Activated CD4-positive, alpha-beta T cell treated with anti-CD3 and anti-CD28 coated beads, Interleukin-2, amount 10 ng/mL, durations not matched to agents 24 days and 14 days (primary cell): ENCODE results near the gene IRX2. TPM values are rescaled to one million over a fixed set of nuclear protein-coding genes. Genes with fewer than 3 reads are reported as not detected.

Source experiments
- DNase-seq: peaks from one replicate; pipeline ENCODE4 v3.0.0; 2022
- H3K27ac Mint-ChIP-seq: one replicate; pipeline ENCODE4 v1.8.0; 2022; ENCODE audit warnings: mild to moderate bottlenecking, mixed read lengths
- H3K27me3 Mint-ChIP-seq: one replicate; pipeline ENCODE4 v1.8.0; 2022; ENCODE audit warnings: mixed read lengths
- H3K36me3 Mint-ChIP-seq: one replicate; pipeline ENCODE4 v1.8.0; 2022; ENCODE audit warnings: low read depth, mild to moderate bottlenecking, mixed read lengths
- H3K4me1 Mint-ChIP-seq: one replicate; pipeline ENCODE4 v1.8.0; 2021; ENCODE audit warnings: mixed read lengths
- H3K4me3 Mint-ChIP-seq: one replicate; pipeline ENCODE4 v1.8.0; 2022; ENCODE audit warnings: mild to moderate bottlenecking, moderate library complexity, mixed read lengths
- H3K9me3 Mint-ChIP-seq: one replicate; pipeline ENCODE4 v1.8.0; 2021; ENCODE audit warnings: mixed read lengths
- intact Hi-C: fragments of 100-400 bp; cut with micrococcal nuclease; formaldehyde crosslinking; loops from one replicate; pipeline ENCODE4 v1.15.1; 2023
- total RNA-seq: library from RNA; stranded (reverse); gene quantifications from 2 replicates; pipeline ENCODE4 v1.2.3, GENCODE V29; 2022

Gene IRX2
- total RNA-seq = not detected in 2 replicates

- Mint-ChIP-seq H3K27ac (peak within 1 kb of the TSS; percentile 67), H3K9me3 (peaks cover 14% of the 10 kb centered on the region), H3K4me3 (peak within 1 kb of the TSS; percentile 15), H3K27me3 (peaks cover 54% of the 10 kb centered on the region), H3K4me1 (peaks cover 3% of the 10 kb centered on the region), H3K36me3 (peaks cover 10% of the 10 kb centered on the region)
- intact Hi-C loops = loop anchor here (5.0 kb wide), 2 partner anchors 366 to 869 kb away; partner anchors contain the start of gene IRX4
- peak; percentile 38 for DNase-seq
Observed at GRCh38 chr5:2751592-2752021, at the start of gene IRX2. IRX2 (minus strand) TSS chr5:2751677; CDS start chr5:2751413, 264 bp downstream.

DNA sequence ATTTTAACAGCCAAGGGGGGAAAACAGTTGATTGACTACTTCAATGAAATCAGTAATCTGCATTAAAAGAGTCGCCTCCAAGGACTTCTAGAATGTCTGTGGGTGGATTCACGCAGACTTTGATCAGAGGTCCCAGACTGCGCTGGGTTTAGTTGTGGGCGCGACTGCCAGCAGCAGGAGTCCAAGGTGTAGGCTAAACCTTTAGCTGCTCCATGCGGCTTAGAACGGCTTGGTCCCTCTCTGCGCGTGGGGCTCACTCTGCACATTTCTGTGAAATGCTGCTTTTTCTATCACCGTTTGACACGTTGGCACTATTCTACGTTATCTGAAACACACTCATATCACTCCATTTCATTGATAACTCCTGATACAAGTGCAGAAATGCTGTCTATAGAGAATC lies 48.6 kb upstream of the IRX2 start:
- H3K9me3 Mint-ChIP-seq = no peaks in the 10 kb centered on the region
- H3K4me3 Mint-ChIP-seq = no peak overlapping the region
- intact Hi-C loops = no loop called here
- no peaks in the 10 kb centered on the region for H3K4me1 Mint-ChIP-seq
- no peaks in the 10 kb centered on the region for H3K27me3 Mint-ChIP-seq
- no peaks in the 10 kb centered on the region for H3K36me3 Mint-ChIP-seq
- no peak for DNase-seq
- H3K27ac Mint-ChIP-seq = no peak overlapping the region

DNA sequence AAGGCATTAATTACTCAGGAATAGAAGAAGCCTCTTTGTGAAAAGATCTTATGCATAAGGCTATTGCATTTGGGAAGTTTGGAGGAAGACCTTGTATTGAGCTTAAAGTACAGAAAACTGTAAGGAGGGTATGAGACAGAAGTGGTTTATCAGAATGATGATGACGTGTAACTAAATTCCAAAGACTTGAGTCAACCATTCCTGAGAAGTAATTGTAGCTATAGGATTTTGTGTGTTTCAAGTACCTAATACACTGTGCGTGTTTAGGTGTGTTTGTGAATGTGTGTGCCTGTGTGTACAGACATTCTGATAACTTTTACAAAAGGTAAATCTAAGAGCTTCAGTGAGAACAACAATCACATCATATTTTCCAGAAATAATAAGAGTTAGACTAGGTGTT lies 46.5 kb upstream of the IRX2 start:
- H3K27me3 Mint-ChIP-seq = no peaks in the 10 kb centered on the region
- H3K36me3 Mint-ChIP-seq = no peaks in the 10 kb centered on the region
- intact Hi-C loops = no loop called here
- H3K4me3 Mint-ChIP-seq = no peak overlapping the region
- no peak for DNase-seq
- no peaks in the 10 kb centered on the region for H3K4me1 Mint-ChIP-seq
- no peak overlapping the region for H3K27ac Mint-ChIP-seq
- H3K9me3 Mint-ChIP-seq = no peaks in the 10 kb centered on the region

GRCh38 chr5:2797160-2797559 lies 45.7 kb upstream of the IRX2 start:
- no peaks in the 10 kb centered on the region for H3K36me3 Mint-ChIP-seq
- no peaks in the 10 kb centered on the region for H3K27me3 Mint-ChIP-seq
- no peaks in the 10 kb centered on the region for H3K9me3 Mint-ChIP-seq
- no peak overlapping the region for H3K27ac Mint-ChIP-seq
- intact Hi-C loops = no loop called here
- peak; percentile 7 for DNase-seq
- H3K4me3 Mint-ChIP-seq = no peak overlapping the region
- no peaks in the 10 kb centered on the region for H3K4me1 Mint-ChIP-seq

DNA sequence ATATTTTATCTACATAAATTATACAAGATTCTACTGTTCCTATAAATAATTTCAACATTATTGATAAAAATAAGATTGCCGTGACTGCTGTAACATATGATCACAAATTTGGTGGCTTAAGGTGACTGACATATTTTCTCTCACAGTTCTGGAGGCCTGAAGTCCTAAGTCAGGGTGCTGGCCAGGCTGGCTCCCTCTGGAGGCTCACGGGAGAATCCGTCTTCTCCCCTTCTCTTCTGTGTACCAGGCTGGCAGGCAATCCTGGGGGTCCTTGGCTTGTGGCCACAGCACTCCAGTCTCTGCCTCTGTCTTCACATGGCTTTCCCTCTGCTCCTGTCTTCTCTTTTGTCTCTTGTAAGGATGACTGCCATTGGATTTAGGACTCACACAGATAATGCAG lies 31.7 kb upstream of the IRX2 start:
- Mint-ChIP-seq H3K9me3 (no peaks in the 10 kb centered on the region), H3K4me1 (no peaks in the 10 kb centered on the region)

DNA sequence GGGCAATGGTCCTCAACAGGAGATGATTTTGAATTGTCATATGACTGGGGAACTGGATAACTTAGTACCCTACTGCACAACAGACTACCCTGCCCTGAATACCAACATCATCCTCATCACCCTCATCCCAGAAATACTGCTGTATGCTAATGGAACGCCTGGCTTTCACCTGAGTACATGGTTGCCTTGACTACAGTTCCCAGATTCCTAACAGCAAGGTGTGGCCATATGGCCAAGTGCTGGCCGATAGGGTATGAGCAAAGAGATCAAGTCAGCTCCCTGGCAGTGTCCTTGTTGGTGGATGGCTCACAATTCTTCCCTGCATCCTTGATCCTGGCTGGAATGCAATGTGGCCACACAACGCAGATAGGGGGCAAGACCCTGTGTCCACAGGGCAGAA lies 31.2 kb upstream of the IRX2 start:
- Mint-ChIP-seq H3K9me3 (no peaks in the 10 kb centered on the region), H3K4me3 (no peak overlapping the region), H3K27ac (no peak overlapping the region), H3K4me1 (no peaks in the 10 kb centered on the region), H3K36me3 (no peaks in the 10 kb centered on the region), H3K27me3 (no peaks in the 10 kb centered on the region)
- intact Hi-C loops = no loop called here
- DNase-seq = peak; percentile 26

More for the DNA sequence above, 31.7 kb upstream of the IRX2 start:
- intact Hi-C loops = no loop called here
- H3K27me3 Mint-ChIP-seq = no peaks in the 10 kb centered on the region
- no peaks in the 10 kb centered on the region for H3K36me3 Mint-ChIP-seq
- no peak overlapping the region for H3K27ac Mint-ChIP-seq
- no peak overlapping the region for H3K4me3 Mint-ChIP-seq
- peak; percentile 21 for DNase-seq

DNA sequence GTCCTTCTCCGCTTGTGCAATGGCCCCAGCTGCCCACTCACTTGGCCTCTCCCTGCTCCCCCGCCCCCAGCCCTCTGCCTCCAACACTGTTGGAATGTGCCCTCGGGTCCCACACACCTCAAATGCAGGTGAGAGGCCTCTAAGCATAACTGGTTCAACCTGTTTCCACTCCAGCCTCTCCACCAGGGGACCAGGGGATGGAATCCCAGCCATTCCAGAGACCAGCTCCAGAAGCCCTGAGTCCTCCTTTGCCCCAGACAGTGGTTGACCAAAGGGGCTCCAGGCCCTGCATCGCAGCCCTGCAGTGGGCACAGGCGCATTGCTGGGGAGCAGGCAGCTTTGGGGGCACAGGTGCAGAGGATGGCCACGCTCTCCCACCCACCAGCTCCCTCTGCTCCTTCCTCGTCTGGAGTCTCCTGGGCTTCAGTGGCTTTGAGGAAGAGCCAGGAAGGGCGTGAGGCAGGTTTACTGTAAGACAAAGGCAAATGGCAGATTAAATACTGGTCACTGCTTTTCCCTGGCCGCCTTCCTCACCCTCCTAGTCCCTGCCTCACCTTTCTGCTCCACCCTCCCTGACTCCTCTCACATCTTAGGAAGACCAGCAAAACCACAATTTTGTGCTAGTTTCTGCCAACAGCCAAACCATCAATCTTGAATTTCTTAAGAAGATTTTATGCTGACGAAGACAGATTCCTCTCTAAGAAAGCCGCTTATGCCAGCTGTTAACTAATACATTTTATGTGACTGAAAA lies 29.1 kb upstream of the IRX2 start:
- intact Hi-C loops = no loop called here
- Mint-ChIP-seq H3K4me1 (no peaks in the 10 kb centered on the region), H3K4me3 (no peak overlapping the region), H3K27me3 (no peaks in the 10 kb centered on the region), H3K9me3 (no peaks in the 10 kb centered on the region), H3K36me3 (no peaks in the 10 kb centered on the region), H3K27ac (no peak overlapping the region)
- peak; percentile 28 for DNase-seq

- no peaks in the 10 kb centered on the region for H3K4me1 Mint-ChIP-seq
- peak; percentile 8 for DNase-seq
- H3K36me3 Mint-ChIP-seq = no peaks in the 10 kb centered on the region
- no peak overlapping the region for H3K4me3 Mint-ChIP-seq
- H3K9me3 Mint-ChIP-seq = no peaks in the 10 kb centered on the region
- intact Hi-C loops = no loop called here
- H3K27me3 Mint-ChIP-seq = no peaks in the 10 kb centered on the region
- no peak overlapping the region for H3K27ac Mint-ChIP-seq
Observed at GRCh38 chr5:2779459-2779858, 28.0 kb upstream of the IRX2 start.

DNA sequence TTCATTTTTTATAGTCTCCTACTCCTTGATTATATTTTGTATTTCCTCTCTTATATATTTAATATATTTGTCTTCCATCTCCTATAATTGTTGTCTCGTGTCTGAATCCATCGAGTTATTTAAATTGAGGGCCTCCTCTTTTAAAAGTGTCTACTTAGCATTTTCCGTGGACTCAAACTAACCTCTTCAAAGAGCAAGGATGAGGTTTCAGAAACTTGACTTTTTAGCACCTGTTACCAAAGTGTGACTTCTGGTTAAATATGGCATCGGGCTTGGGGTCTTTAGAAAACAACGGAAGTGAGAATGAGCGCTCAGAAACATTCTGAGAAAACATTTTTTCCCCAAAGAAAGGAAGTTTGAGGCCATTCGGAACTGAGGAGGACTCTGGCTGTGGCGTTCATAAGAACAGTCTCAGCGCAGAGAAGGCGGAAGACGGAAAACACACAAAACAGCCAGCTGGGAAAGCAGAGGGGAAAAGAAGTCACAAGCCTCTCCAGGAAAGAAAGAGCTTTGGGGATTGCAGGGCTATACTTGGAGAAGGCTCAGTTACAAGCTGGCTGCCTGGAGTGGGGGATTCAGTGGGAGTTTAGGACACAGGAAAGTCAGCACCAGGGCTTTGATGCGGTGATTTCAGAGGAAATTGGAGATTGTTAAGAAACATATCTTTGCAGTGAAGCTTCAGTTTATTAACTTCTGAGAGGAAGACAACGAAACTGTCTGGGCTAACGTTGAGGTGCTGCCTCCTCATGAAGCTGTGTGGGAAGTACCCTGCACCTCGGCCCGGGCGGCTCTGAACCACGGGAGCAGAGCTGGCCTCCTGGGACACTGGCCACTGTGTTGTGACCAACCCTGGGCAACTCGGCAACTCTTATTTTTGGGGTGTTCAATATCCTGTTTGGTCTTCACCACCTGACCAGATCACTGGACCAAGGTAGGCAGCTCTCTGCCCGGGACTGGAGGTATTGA lies 25.1 kb upstream of the IRX2 start:
- no peaks in the 10 kb centered on the region for H3K9me3 Mint-ChIP-seq
- intact Hi-C loops = no loop called here

DNA sequence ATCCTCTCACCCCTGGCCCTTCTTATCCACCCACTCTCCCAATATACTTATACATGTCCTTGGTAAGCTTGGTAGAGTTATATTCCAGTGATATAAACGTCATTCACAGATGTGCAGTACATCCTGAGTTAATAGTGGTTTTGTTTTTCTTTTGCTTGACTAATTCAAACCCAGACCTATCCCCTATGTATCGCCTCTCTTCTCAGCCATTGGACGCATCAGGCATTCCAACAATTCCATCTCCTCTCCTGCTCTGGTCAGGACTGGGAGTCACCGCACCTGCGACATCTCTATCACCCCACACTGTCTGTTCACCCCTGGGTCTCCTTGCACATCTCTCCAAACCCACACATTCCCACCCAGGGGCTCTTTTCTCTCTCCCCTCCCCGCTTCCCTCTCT lies 21.9 kb upstream of the IRX2 start:
- intact Hi-C loops = no loop called here
- H3K4me3 Mint-ChIP-seq = no peak overlapping the region
- H3K36me3 Mint-ChIP-seq = no peaks in the 10 kb centered on the region

More for the DNA sequence above, 25.1 kb upstream of the IRX2 start:
- no peak overlapping the region for H3K27ac Mint-ChIP-seq
- H3K4me1 Mint-ChIP-seq = no peaks in the 10 kb centered on the region
- H3K27me3 Mint-ChIP-seq = no peaks in the 10 kb centered on the region
- H3K4me3 Mint-ChIP-seq = no peak overlapping the region
- H3K36me3 Mint-ChIP-seq = no peaks in the 10 kb centered on the region
- no peak for DNase-seq

GRCh38 chr5:2767089-2767488 lies 15.6 kb upstream of the IRX2 start:
- intact Hi-C loops = no loop called here
- Mint-ChIP-seq H3K4me3 (no peak overlapping the region), H3K27me3 (peaks cover under 1% of the 10 kb centered on the region), H3K9me3 (no peaks in the 10 kb centered on the region), H3K36me3 (no peaks in the 10 kb centered on the region), H3K27ac (no peak overlapping the region), H3K4me1 (no peaks in the 10 kb centered on the region)
- DNase-seq = peak; percentile 20

More for the DNA sequence above, 21.9 kb upstream of the IRX2 start:
- no peaks in the 10 kb centered on the region for H3K9me3 Mint-ChIP-seq
- DNase-seq = no peak
- H3K27ac Mint-ChIP-seq = no peak overlapping the region
- H3K27me3 Mint-ChIP-seq = no peaks in the 10 kb centered on the region
- H3K4me1 Mint-ChIP-seq = no peaks in the 10 kb centered on the region

DNA sequence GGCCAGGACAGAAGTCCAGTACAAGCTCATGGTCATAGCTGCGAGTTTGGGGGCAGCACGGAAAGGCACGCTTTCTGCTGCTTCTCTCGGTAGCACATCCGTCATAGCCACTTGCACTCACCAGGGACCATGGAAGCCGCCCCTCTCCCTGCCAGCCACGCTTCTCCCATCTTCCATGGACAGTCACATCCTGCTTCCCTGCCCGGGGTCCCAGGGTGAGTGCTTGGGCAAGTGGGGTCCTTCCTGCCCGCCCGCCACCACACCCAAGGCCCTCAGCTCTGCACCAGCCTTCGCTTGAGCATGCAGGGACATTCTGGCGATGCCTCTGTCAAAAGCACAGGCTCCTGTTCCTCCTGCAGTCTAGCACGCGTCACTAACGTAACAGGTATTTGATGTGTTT lies 13.1 kb upstream of the IRX2 start:
- H3K27ac Mint-ChIP-seq = no peak overlapping the region
- no peaks in the 10 kb centered on the region for H3K36me3 Mint-ChIP-seq
- H3K4me1 Mint-ChIP-seq = no peaks in the 10 kb centered on the region
- DNase-seq = peak; percentile 34
- intact Hi-C loops = no loop called here
- H3K27me3 Mint-ChIP-seq = peaks cover 9% of the 10 kb centered on the region
- H3K4me3 Mint-ChIP-seq = no peak overlapping the region
- no peaks in the 10 kb centered on the region for H3K9me3 Mint-ChIP-seq

DNA sequence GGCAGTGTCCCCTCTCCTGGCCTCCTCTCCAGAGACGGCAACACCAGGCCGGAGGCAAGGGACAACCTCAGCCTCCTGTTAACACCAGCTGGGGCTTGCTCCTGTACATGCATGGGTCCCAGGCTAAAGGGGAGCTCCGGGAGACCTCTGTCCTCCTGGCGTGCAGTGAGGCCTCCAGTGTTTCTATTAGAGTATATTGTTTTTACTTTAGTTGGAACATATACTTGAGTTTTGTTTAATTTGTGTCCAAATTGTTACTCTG lies 12.0 kb upstream of the IRX2 start:
- intact Hi-C loops = no loop called here
- peak; percentile 27 for DNase-seq
- Mint-ChIP-seq H3K36me3 (no peaks in the 10 kb centered on the region), H3K4me3 (no peak overlapping the region), H3K27ac (no peak overlapping the region), H3K4me1 (no peaks in the 10 kb centered on the region), H3K9me3 (no peaks in the 10 kb centered on the region), H3K27me3 (peaks cover 9% of the 10 kb centered on the region)
